Aorta (tissue), 5 donors: ENCODE measurements around the gene PHF21B. TPM values are rescaled to one million over a fixed set of nuclear protein-coding genes. Genes with fewer than 3 reads are reported as not detected.

Experiments used
- ATAC-seq: fragments of 200-7000 bp; cut with Tn5 transposase; one replicate; pipeline ENCODE4 v1.9.1; 2022; ENCODE audit warnings: moderate library complexity; ENCODE audit not compliant: low FRiP score
- DNase-seq, 2 donors: peaks; one replicate each; pipeline ENCODE4 v3.0.0-alpha.2; 2020
- H3K27ac ChIP-seq, 2 donors: one replicate each; pipeline ENCODE4 v1.5.1; 2013; ENCODE audit warnings: low read length in 2 of 2, mild to moderate bottlenecking in 2 of 2, moderate library complexity in 2 of 2, control low read depth in 1 of 2, inconsistent platforms in 1 of 2, low read depth in 1 of 2
- H3K27me3 ChIP-seq, 2 donors: one replicate each; pipeline ENCODE4 v1.6.1; 2013; ENCODE audit warnings: control low read depth in 1 of 2, low read length in 1 of 2, mild to moderate bottlenecking in 1 of 2, moderate library complexity in 1 of 2; ENCODE audit not compliant: insufficient read depth in 2 of 2, control insufficient read depth in 1 of 2
- H3K36me3 ChIP-seq, 2 donors: one replicate each; pipeline ENCODE4 v1.6.1; 2013; ENCODE audit warnings: control low read depth in 1 of 2, low read length in 1 of 2, mild to moderate bottlenecking in 1 of 2; ENCODE audit not compliant: insufficient read depth in 2 of 2, control insufficient read depth in 1 of 2
- H3K4me1 ChIP-seq, 2 donors: one replicate each; pipeline ENCODE4 v1.6.1; 2013; ENCODE audit warnings: low read length in 2 of 2, control low read depth in 1 of 2, mild to moderate bottlenecking in 1 of 2, moderate library complexity in 1 of 2; ENCODE audit not compliant: insufficient read depth in 2 of 2, control insufficient read depth in 1 of 2
- H3K4me3 ChIP-seq, 2 donors: one replicate each; pipeline ENCODE4 v1.5.1; 2013; ENCODE audit warnings: low read length in 2 of 2, control low read depth in 1 of 2, mild to moderate bottlenecking in 1 of 2
- H3K9me3 ChIP-seq: one replicate; pipeline ENCODE4 v1.6.1; 2013; ENCODE audit warnings: mild to moderate bottlenecking, low read length; ENCODE audit not compliant: control insufficient read depth
- WGBS, 2 donors: extraction: QIAGEN DNeasy Blood & Tissue Kit; methylation state at CpG; one replicate each; pipeline ENCODE4 v1.1.7; 2013; 5-methylcytosine and 5-hydroxymethylcytosine counted together
- intact Hi-C, 2 donors: fragments of 100-400 bp; cut with DNase I; formaldehyde crosslinking; loops; one replicate each; pipeline versions ENCODE4 v1.14.2 to v1.15.0; 2022
- polyA plus RNA-seq, 2 donors: library from polyadenylated mRNA; stranded (reverse); fragments of 200-250 nt; gene quantifications; one replicate each; pipeline ENCODE4 v1.2.3, GENCODE V29; 2013
- total RNA-seq, 2 donors: library from RNA; stranded (reverse); fragmentation: NEBNext Ultra II Directional; extraction: Animal tissue kit (Norgen Biotek cat#: 25700); gene quantifications; one replicate each; pipeline ENCODE4 v1.2.1, GENCODE V29; 2021
- donor health status: healthy with polysubstance abuse.
- donor health status: Bipolar disorder and iron deficiency.
- donor health status: DM: no; HTN: no; CAD: no.
- donor health status: DM: no; HTN: no; CAD: no.
- donor health status: DM: yes; HTN: yes; CAD: no.

Gene PHF21B
- total and polyA plus RNA-seq, 4 donors, result 0.75 to 1.8 TPM; not detected in 2

DNA sequence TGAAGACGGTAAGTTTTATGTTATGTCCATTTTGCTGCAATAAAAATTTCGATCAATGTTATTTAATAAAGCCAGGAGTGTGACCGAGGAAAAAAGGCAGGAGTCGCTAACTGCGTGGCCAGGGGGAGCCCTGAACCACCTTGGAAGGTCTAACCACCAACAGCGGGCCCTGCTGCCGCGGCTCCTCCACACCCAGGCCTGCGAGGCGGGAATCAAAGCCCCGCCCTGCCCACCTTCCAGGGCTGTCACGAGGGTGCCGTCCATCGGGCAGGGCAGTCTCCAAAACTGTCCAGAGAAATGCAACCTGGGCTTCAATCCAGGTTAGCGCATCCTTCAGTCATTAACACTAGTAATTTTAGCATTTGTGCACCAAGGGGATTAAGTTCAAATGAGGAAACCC lies 19.0 kb downstream of the PHF21B start:
- ATAC-seq, result no peak
- intact Hi-C loops, result loop anchor here in 1 of 2 donors (2.0 kb wide), 1 partner anchor 56 kb away; no protein-coding TSS in a partner anchor
- Histone ChIP-seq H3K27me3 (no peaks in the 10 kb centered on the region), H3K4me3 (no peak overlapping the region), H3K4me1 (no peaks in the 10 kb centered on the region), H3K9me3 (peaks cover 2% of the 10 kb centered on the region), H3K36me3 (no peaks in the 10 kb centered on the region), H3K27ac (no peak overlapping the region)
- DNase-seq, result no peak
- WGBS, 2 donors, result 83 to 90% methylated on average over 15 of the region's 15 CpGs

DNA sequence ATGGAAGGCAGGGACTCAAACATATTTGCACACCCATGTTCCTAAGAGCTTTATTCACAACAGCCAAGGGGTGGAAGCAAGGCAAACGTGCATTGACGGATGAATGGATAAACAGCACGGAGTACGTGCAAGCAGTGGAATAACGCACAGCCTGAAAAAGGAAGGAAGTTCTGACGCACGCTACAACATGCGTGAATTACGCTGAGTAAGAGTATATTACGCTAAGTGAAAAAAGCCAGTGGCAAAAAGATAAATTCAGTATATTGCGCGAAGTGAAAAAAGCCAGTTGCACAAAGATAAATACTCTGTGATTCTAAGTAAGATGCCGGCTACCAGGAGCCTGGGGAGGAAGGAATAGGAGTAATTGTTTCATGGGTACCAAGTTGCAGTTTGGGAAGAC lies 19.5 kb downstream of the PHF21B start:
- Histone ChIP-seq H3K27me3 (no peaks in the 10 kb centered on the region), H3K4me1 (no peaks in the 10 kb centered on the region), H3K36me3 (no peaks in the 10 kb centered on the region), H3K4me3 (no peak overlapping the region), H3K9me3 (peaks cover 2% of the 10 kb centered on the region), H3K27ac (no peak overlapping the region)
- ATAC-seq (no peak), DNase-seq (no peak)
- WGBS, 2 donors, result 83% methylated on average over 13 of the region's 13 CpGs
- intact Hi-C loops, result loop anchor here in 1 of 2 donors (2.0 kb wide), 1 partner anchor 56 kb away; no protein-coding TSS in a partner anchor

DNA sequence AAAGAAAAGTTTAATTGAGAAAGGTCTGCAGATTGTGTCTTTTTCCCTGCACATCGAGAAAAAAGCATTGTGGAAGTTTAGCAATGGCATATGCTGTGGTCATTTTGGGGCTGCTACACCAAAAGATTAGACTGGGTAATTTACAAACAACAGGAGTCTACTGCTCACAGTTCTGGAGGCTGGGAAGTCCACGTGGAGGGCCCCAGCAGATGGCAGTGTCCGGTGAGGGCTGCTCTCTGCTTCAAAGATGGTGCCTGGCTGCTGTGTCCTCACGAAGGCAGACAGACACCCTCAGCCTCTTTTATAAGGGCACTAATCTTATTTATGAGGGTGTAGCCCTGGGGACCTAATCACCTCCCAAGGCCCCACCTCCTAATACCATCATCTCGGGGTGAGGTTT lies 21.1 kb downstream of the PHF21B start:
- no peak overlapping the region for H3K27ac ChIP-seq
- 72 to 75% methylated on average over 5 of the region's 5 CpGs for WGBS, 2 donors
- ATAC-seq, result no peak
- H3K27me3 ChIP-seq, result no peaks in the 10 kb centered on the region
- no peak for DNase-seq
- H3K36me3 ChIP-seq, result no peaks in the 10 kb centered on the region
- intact Hi-C loops, result no loop called here
- H3K4me1 ChIP-seq, result no peaks in the 10 kb centered on the region
- no peak overlapping the region for H3K4me3 ChIP-seq
- H3K9me3 ChIP-seq, result peaks cover 2% of the 10 kb centered on the region

DNA sequence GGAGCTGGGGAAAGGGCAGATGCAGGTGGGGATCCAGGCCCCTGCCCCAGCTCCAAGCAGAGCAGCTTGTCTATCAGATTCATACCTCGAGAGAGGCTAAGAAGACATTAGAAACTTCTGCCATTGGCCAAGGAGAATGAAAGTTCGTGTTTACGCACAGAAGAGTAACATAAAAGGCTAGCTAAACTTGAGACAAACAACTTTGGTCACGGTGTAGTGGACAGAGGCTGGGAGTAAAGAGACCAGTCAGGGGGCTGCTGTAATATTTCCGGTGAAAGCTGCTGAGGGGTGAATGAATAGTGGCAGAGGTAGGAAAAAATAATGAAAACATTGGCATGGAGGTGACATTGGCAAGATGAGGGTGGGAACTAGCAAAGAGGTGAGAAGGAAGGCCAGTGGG lies 22.9 kb downstream of the PHF21B start:
- 84 to 85% methylated on average over 5 of the region's 5 CpGs for WGBS, 2 donors
- Histone ChIP-seq H3K4me3 (no peak overlapping the region), H3K36me3 (no peaks in the 10 kb centered on the region), H3K9me3 (peaks cover 2% of the 10 kb centered on the region), H3K4me1 (no peaks in the 10 kb centered on the region), H3K27me3 (no peaks in the 10 kb centered on the region), H3K27ac (no peak overlapping the region)
- intact Hi-C loops, result no loop called here
- ATAC-seq, result no peak
- no peak for DNase-seq

DNA sequence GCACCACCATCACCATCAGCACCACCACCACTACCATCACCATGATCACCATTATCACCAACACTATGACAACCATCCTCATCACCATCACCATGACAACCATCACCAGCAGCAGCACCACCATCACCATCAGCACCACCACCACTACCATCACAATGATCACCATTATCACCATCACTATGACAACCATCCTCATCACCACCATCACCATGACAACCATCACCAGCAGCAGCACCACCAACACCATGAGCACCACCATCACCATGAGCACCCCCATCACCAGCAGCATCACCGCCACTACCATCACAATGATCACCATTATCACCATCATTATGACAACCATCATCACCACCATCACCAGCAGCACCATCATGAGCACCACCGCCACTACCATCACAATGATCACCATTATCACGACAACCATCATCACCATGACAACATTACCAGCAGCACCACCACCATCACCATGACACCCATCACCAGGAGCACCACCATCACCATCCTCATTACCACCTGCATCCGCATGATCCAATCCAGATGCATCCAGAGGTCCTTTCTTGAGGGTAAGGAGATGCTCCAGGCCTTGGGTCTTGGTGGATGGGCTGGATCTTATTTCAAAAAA lies 23.8 kb downstream of the PHF21B start:
- intact Hi-C loops, result no loop called here
- H3K27me3 ChIP-seq, result no peaks in the 10 kb centered on the region
- ATAC-seq (no peak), DNase-seq (no peak)
- peaks cover 2% of the 10 kb centered on the region for H3K9me3 ChIP-seq
- H3K36me3 ChIP-seq, result no peaks in the 10 kb centered on the region
- no peak overlapping the region for H3K4me3 ChIP-seq
- no peak overlapping the region for H3K27ac ChIP-seq
- H3K4me1 ChIP-seq, result no peaks in the 10 kb centered on the region
- whole genome bisulfite sequencing, 2 donors, result 92 to 95% methylated on average over 4 of the region's 4 CpGs

DNA sequence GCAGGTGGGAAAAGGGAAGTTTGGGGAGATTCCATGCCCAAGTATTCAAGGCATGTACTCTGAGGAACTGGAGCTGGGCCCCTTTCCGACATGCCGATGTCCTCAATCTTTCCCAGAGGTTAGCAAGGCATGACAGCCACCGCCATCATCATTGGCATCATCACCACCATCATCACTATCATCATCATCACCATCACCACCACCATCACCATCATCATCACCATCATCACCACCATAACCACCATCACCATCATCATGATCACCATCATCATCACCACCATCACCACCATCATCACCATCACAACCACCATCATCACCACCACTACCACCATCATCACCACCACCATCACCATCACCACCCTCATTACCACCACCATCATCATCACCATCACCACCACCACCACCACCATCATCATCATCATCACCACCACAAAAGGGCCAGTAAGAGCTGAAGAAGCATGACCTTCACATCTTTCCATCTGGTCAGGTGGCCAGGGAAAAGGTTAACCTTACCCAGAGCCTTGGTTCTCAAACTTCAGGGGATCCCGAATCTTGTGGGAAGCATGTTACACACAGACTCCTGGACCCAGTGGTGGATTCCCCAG lies 25.8 kb downstream of the PHF21B start:
- no peak for ATAC-seq

DNA sequence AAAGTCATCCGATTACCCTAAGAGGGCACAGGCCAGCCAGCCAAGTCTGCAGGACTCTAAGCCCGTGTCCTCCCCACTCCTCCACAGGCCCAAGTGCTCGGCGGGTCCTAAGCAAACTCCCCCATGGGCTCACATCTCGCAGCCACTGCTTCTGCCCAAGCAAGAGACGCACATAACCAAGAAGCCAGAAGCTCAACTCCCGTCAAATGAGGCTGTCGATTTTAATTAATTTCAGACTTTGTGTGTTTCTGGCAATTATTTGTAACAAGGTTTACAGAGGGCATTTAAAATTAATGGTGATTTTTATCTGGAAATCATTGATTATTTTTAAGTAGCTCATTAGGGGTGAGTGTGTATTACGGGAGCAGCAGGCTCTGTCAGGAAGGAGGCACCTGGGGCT lies 27.4 kb downstream of the PHF21B start:
- no peaks in the 10 kb centered on the region for H3K36me3 ChIP-seq
- H3K4me1 ChIP-seq, result no peaks in the 10 kb centered on the region
- ATAC-seq (no peak), DNase-seq (no peak)
- WGBS, 2 donors, result 78 to 82% methylated on average over 9 of the region's 9 CpGs
- no peak overlapping the region for H3K4me3 ChIP-seq
- intact Hi-C loops, result no loop called here
- H3K27me3 ChIP-seq, result no peaks in the 10 kb centered on the region
- H3K27ac ChIP-seq, result no peak overlapping the region
- no peaks in the 10 kb centered on the region for H3K9me3 ChIP-seq

More for the DNA sequence above, 25.8 kb downstream of the PHF21B start:
- intact Hi-C loops, result no loop called here
- H3K27me3 ChIP-seq, result no peaks in the 10 kb centered on the region
- H3K36me3 ChIP-seq, result no peaks in the 10 kb centered on the region
- no peak overlapping the region for H3K4me3 ChIP-seq
- no peak overlapping the region for H3K27ac ChIP-seq
- H3K4me1 ChIP-seq, result no peaks in the 10 kb centered on the region
- 95 to 99% methylated on average over 4 of the region's 4 CpGs for WGBS, 2 donors
- H3K9me3 ChIP-seq, result no peaks in the 10 kb centered on the region
- DNase-seq, result no peak

DNA sequence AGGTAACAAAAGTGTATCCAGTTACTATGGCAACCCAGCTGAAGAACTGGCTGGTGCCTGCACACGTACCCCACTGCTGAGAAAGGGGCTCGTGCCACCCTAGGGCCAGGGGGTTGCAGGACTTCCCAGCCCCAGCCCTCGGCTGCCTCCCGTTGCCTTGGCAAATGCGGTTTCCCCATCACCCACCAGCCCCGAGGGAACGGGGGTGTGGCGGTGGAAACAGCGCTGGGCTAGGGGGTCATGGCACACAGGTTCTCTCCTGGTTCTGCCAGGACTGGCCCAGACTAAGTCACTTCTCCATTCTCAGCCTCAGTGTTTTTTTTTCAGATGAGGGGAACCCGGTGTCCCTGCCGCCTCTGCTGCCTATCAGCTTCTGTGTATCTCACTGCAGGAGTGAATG lies 27.9 kb downstream of the PHF21B start:
- 74 to 85% methylated on average over 11 of the region's 11 CpGs for whole genome bisulfite sequencing, 2 donors
- Histone ChIP-seq H3K4me1 (no peaks in the 10 kb centered on the region), H3K27ac (no peak overlapping the region), H3K36me3 (no peaks in the 10 kb centered on the region), H3K9me3 (no peaks in the 10 kb centered on the region), H3K4me3 (no peak overlapping the region), H3K27me3 (no peaks in the 10 kb centered on the region)
- DNase-seq, result no peak
- ATAC-seq, result no peak
- intact Hi-C loops, result no loop called here

DNA sequence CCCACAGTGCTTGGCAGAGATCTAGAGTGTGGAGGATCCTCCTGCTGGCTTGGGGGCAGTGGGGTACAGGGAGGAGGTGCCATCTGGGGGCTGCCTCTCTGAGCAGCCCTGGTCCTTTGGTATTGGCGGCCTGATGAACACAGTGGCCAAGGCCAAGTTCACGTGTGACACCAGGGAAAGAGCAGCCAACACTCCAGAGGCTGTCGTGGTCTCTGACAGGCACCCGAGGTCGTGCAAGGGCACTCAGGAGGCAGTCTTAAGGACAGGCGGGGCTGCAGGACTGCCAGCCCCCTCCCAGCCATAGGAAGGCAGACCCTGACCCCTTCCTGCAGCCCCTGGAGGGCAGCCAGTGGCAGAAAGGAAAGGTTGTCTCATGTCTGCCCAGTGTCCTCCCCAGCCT lies 30.7 kb downstream of the PHF21B start:
- Histone ChIP-seq H3K27me3 (no peaks in the 10 kb centered on the region), H3K27ac (no peak overlapping the region), H3K4me3 (no peak overlapping the region), H3K4me1 (no peaks in the 10 kb centered on the region), H3K36me3 (no peaks in the 10 kb centered on the region), H3K9me3 (no peaks in the 10 kb centered on the region)
- ATAC-seq (peak; percentile 38), DNase-seq (no peak)
- intact Hi-C loops, result no loop called here
- WGBS, 2 donors, result 48 to 60% methylated on average over 6 of the region's 6 CpGs
